Activated T-cell treated with anti-CD3 and anti-CD28 coated beads, Interleukin-2, amount 50 U/mL, for 4 hours (primary cell): ENCODE results near the gene ADIPOQ. TPM values are rescaled to one million over a fixed set of nuclear protein-coding genes. Genes with fewer than 3 reads are reported as not detected.
"Not testable (repeated sequence)": the region's sequence is repeated elsewhere in the genome, so short reads cannot be mapped to it uniquely, and the experiment has no call there.

Experiments
- ATAC-seq, 2 donors: fragments of 200-7000 bp; cut with Tn5 transposase; one replicate each; pipeline ENCODE4 v1.10.0; 2021
- DNase-seq: peaks from one replicate; pipeline ENCODE4 v3.0.0-alpha.2; 2020
- H3K27me3 Mint-ChIP-seq: one replicate; pipeline ENCODE4 v1.8.0; 2021; ENCODE audit warnings: low read depth, mixed read lengths
- H3K36me3 Mint-ChIP-seq: one replicate; pipeline ENCODE4 v1.8.0; 2022; ENCODE audit warnings: mixed read lengths; ENCODE audit not compliant: insufficient read depth
- H3K4me1 Mint-ChIP-seq: one replicate; pipeline ENCODE4 v1.8.0; 2021; ENCODE audit warnings: low read depth, mixed read lengths
- H3K4me3 Mint-ChIP-seq: one replicate; pipeline ENCODE4 v1.8.0; 2021; ENCODE audit warnings: mild to moderate bottlenecking, moderate library complexity, mixed read lengths
- H3K9me3 Mint-ChIP-seq: one replicate; pipeline ENCODE4 v1.8.0; 2021; ENCODE audit warnings: mixed read lengths
- total RNA-seq, 3 donors: library from RNA; stranded (reverse); gene quantifications; one replicate each; pipeline ENCODE4 v1.2.1, GENCODE V29; 2021

Gene ADIPOQ
- total RNA-seq, 3 donors from 2014 or later = not detected

DNA sequence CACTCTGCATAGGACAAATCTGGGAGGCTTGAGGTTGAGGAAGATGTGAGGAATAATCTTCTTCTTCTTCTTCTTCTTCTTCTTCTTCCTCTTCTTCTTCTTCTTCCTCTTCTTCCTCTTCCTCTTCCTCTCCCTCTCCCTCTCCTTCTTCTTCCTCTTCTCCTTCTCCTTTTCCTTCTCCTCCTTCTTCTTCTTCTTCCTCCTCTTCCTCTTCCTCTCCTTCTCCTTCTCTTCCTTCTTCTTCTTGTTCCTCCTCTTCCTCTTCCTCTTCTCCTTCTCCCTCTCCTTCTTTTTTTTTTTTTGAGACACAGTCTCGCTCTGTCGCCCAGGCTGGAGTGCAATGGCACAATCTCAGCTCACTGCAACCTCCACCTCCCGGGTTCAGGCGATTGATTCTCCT, 47.2 kb downstream of the ADIPOQ start:
- H3K4me1 Mint-ChIP-seq, H3K9me3 Mint-ChIP-seq, H3K36me3 Mint-ChIP-seq: not testable (repeated sequence)

DNA sequence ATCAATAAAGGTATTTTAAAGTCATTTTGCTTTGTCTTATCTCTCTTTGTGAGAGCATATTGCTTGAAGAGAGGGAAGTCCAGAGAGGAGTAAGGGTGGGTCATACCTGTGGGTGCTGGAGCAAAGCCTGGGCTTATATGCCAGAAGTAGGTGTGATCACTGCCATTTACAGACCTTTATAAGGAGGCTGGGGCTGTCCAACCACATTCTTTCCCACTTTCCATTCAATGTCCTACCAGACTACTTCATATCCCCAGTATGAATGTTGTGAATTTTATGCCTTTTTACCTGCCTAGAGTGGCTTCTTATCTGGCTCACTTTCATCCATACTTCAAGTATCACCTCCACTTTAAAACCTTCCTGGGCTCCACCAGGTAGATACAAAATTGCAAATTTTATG, 48.4 kb downstream of the ADIPOQ start:
- H3K4me1 Mint-ChIP-seq = peaks cover 1% of the 10 kb centered on the region
- ATAC-seq = no peak
- no peaks in the 10 kb centered on the region for H3K9me3 Mint-ChIP-seq
- no peak for DNase-seq
- H3K27me3 Mint-ChIP-seq = no peaks in the 10 kb centered on the region
- H3K4me3 Mint-ChIP-seq = no peak overlapping the region
- H3K36me3 Mint-ChIP-seq = no peaks in the 10 kb centered on the region

More for the DNA sequence above, 47.2 kb downstream of the ADIPOQ start:
- not testable (repeated sequence) for DNase-seq, H3K4me3 Mint-ChIP-seq, H3K27me3 Mint-ChIP-seq, ATAC-seq

DNA sequence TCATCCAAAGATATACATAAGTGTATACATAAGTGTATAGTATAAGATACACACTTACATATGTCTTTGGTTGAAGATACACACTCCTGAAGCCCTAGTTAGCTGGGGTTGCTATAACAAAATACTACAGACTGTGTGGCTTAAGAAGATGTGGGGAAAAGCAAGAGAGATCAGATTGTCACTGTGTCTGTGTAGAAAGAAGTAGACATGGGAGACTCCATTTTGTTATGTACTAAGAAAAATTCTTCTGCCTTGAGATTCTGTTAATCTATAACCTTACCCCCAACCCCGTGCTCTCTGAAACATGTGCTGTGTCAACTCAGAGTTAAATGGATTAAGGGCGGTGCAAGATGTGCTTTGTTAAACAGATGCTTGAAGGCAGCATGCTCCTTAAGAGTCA, 50.6 kb downstream of the ADIPOQ start:
- not testable (repeated sequence) for H3K4me1 Mint-ChIP-seq

DNA sequence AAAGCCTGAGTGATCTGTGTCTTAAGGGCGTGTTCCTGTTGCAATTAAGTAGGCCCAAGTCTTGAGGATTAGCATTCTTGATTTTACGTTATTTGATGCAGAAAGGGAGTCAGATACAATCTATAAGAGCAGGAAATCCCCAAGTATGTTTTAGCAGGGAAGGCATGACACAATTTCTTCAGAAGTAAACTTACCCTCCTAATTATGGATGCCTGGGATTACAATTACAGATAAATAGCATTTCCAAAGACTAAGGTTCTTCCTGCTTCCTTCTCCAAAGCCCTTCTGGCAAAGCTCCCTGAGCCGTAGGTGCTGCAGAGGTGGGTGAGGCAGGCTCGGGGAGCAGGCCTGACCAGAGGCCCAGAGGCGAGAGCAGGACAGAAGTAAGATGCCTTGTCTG, 52.9 kb downstream of the ADIPOQ start:
- H3K27me3 Mint-ChIP-seq = no peaks in the 10 kb centered on the region
- ATAC-seq = no peak
- H3K36me3 Mint-ChIP-seq = no peaks in the 10 kb centered on the region
- H3K4me1 Mint-ChIP-seq = peaks cover 10% of the 10 kb centered on the region
- H3K9me3 Mint-ChIP-seq = no peaks in the 10 kb centered on the region
- no peak for DNase-seq
- no peak overlapping the region for H3K4me3 Mint-ChIP-seq

More for the DNA sequence above, 50.6 kb downstream of the ADIPOQ start:
- H3K27me3 Mint-ChIP-seq, DNase-seq, H3K9me3 Mint-ChIP-seq, H3K36me3 Mint-ChIP-seq, ATAC-seq, H3K4me3 Mint-ChIP-seq: not testable (repeated sequence)

DNA sequence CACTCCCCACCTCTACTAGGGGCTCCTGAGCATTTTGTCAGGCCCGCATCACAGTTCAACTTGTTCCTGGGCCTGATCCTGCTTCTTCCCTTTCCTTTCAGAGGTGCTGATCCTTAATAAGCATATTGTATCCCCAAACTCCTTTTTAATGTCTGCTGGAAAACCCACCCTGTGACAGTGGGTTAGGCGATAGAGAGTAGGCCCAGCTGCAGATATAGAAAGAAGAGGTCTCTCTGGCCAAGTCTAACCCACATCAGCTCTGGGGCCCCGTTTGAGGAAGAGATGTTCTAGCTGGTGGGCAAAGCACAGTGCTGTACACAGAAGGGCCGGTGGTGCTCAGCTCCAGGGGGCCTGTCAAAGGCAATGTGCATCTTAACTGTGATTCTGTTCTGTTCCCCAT, 53.5 kb downstream of the ADIPOQ start:
- DNase-seq = no peak

DNA sequence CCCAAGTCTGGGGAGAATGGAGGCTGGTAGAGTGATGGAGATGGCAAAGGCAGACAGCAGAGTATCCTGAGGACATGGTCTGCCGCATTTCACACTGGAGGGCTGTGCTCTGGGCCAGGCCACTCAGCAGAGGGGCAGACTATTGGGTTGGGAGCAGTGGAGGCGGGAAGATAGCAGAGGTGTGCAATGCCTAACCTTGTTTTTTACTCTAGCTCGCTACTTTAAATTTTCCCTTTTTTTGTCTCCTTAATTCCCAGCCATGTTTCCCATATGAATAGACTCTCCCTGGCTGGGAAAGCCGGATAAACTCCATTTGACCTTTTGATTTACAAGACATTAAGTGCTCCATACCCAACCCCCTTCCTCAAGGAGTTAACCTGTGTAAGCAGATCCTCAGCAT, 54.4 kb downstream of the ADIPOQ start:
- Mint-ChIP-seq H3K4me1 (peaks cover 21% of the 10 kb centered on the region), H3K9me3 (no peaks in the 10 kb centered on the region), H3K4me3 (no peak overlapping the region), H3K36me3 (no peaks in the 10 kb centered on the region), H3K27me3 (no peaks in the 10 kb centered on the region)
- no peak for ATAC-seq
- no peak for DNase-seq

More for the DNA sequence above, 53.5 kb downstream of the ADIPOQ start:
- H3K27me3 Mint-ChIP-seq = no peaks in the 10 kb centered on the region
- no peak overlapping the region for H3K4me3 Mint-ChIP-seq
- peaks cover 16% of the 10 kb centered on the region for H3K4me1 Mint-ChIP-seq
- no peak for ATAC-seq
- H3K9me3 Mint-ChIP-seq = no peaks in the 10 kb centered on the region
- no peaks in the 10 kb centered on the region for H3K36me3 Mint-ChIP-seq

DNA sequence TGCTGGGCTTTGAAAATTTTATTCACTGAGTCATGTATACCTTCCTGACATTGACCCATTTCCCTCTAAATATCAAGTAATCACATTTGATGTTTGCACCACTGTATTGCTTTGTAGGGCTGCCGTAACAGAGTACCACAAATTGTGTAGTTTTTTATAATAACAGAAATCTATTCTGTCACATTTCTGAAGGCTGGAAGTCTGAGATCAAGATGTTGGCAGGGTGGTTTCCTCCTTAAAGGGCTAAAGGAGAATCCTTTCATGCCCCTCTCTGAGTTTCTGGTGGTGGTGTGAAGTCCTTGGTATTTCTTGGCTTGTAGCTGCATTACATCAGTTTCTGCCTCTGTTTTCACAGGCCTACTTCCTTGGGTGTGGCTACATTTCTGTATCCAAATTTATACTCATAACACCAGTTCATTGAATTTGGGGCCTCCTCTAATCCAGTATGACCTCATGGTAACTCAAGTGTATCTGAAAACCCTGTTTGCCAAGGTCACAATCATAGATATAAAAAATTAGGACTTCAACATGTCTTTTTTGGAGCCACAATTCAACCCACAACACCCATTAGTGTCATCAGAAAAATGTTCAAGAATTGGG, 58.7 kb downstream of the ADIPOQ start:
- Mint-ChIP-seq H3K9me3 (peaks cover 18% of the 10 kb centered on the region), H3K36me3 (peaks cover 8% of the 10 kb centered on the region), H3K27me3 (no peaks in the 10 kb centered on the region), H3K4me1 (peaks cover 31% of the 10 kb centered on the region), H3K4me3 (no peak overlapping the region)
- no peak for DNase-seq
- peak in 1 of 2 donors; percentile 35 for ATAC-seq

DNA sequence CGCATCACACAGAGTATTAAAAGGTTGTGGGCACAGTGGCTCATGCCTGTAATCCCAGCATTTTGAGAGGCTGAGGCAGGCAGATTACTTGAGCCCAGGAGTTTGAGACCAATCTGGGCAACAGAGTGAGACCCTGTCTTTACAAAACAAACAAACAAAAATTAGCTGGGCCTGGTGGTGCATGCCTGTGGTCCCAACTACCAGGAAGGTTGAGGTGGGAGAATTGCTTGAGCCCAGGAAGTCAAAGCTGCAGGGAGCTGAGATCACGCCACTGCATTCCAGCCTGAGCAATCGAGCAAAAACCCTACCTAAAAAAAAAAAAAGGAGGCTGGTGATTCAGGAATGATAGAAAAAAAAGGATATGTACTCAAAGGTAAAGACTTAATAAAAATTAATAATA, 59.6 kb downstream of the ADIPOQ start:
- Mint-ChIP-seq H3K36me3 (peaks cover 14% of the 10 kb centered on the region), H3K27me3 (no peaks in the 10 kb centered on the region), H3K4me3 (no peak overlapping the region), H3K4me1 (peaks cover 38% of the 10 kb centered on the region), H3K9me3 (peaks cover 27% of the 10 kb centered on the region)
- DNase-seq (no peak), ATAC-seq (no peak)

DNA sequence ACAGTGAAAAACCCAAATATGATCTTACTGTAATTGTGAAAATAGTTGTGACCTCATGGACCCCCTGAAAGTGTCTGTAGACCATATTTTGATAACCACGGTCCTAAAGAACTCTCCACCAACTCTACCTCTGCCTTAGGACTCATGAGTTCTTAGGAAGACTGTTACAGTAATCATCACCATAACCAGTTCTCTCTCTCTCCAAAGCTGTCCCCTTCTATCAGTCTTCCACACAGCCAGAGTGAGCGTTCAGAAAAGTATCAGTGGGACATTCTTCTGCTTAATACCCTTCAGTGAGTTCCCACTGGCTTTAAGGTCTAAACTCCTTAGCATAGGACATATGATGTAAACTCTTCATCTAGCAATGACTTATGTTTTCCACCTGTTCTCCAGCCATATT, 60.2 kb downstream of the ADIPOQ start:
- H3K9me3 Mint-ChIP-seq = peaks cover 32% of the 10 kb centered on the region
- H3K36me3 Mint-ChIP-seq = peaks cover 14% of the 10 kb centered on the region
- H3K4me3 Mint-ChIP-seq = no peak overlapping the region
- peaks cover 43% of the 10 kb centered on the region for H3K4me1 Mint-ChIP-seq
- no peaks in the 10 kb centered on the region for H3K27me3 Mint-ChIP-seq
- no peak for DNase-seq
- no peak for ATAC-seq

DNA sequence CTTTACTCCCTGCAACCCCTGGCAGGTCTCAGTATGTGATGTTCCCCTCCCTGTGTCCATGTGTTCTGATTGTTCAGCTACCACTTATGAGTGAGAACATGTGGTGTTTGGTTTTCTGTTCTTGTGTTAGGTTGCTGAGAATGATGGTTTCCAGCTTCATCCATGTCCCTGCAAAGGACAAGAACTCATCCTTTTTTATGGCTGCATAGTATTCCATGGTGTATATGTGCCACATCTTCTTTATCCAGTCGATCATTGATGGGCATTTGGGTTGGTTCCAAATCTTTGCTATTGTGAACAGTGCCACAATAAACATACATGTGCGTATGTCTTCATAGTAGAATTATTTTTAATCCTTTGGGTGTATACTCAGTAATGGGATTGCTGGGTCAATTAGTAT, 61.2 kb downstream of the ADIPOQ start:
- not testable (repeated sequence) for H3K27me3 Mint-ChIP-seq, DNase-seq, H3K4me3 Mint-ChIP-seq, ATAC-seq
- Mint-ChIP-seq H3K4me1 (peaks cover 52% of the 10 kb centered on the region), H3K36me3 (peaks cover 16% of the 10 kb centered on the region), H3K9me3 (peaks cover 39% of the 10 kb centered on the region)

DNA sequence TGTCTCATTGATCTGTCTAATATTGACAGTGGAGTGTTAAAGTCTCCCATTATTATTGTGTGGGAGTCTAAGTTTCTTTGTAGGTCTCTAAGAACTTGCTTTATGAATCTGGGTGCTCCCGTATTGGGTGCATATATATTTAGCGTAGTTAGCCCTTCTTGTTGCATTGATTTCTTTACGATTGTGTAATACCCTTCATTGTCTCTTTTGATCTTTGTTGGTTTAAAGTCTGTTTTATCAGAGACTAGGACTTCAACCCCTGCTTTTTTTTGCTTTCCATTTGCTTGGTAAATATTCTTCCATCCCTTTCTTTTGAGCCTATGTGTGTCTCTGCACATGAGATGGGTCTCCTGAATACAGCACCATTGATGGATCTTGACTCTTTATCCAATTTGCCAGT, 64.6 kb downstream of the ADIPOQ start:
- DNase-seq, H3K4me3 Mint-ChIP-seq, H3K27me3 Mint-ChIP-seq, ATAC-seq: not testable (repeated sequence)
- Mint-ChIP-seq H3K36me3 (peaks cover 16% of the 10 kb centered on the region), H3K4me1 (peaks cover 42% of the 10 kb centered on the region), H3K9me3 (peaks cover 39% of the 10 kb centered on the region)

Other genes starting within 250 kb of the ADIPOQ start
- under 1 TPM; 0.66 to 0.86 (median 0.84) TPM for gene AHSG, start 229.7 kb upstream of the ADIPOQ start, total RNA-seq
- gene FETUB, start 202.3 kb upstream of the ADIPOQ start, total RNA-seq = not detected
- not detected for gene HRG, start 176.7 kb upstream of the ADIPOQ start, total RNA-seq
- under 1 TPM; 0.13 to 0.35 (median 0.28) TPM for gene KNG1, start 125.4 kb upstream of the ADIPOQ start, total RNA-seq
- 100 to 1,000 TPM; 665 to 738 (median 720) TPM for gene EIF4A2, start 59.1 kb upstream of the ADIPOQ start, total RNA-seq
- 10 to 100 TPM; 91.0 to 92.4 (median 92.2) TPM for gene RFC4, start 36.2 kb upstream of the ADIPOQ start, total RNA-seq
- 100 to 1,000 TPM; 105 to 116 (median 112) TPM for gene ST6GAL1, start 87.8 kb downstream of the ADIPOQ start, total RNA-seq